ENCODE measurements around the gene CLCN1.
"Not testable (repeated sequence)": the region's sequence is repeated elsewhere in the genome, so short reads cannot be mapped to it uniquely, and the experiment has no call there.

Gene CLCN1

DNA sequence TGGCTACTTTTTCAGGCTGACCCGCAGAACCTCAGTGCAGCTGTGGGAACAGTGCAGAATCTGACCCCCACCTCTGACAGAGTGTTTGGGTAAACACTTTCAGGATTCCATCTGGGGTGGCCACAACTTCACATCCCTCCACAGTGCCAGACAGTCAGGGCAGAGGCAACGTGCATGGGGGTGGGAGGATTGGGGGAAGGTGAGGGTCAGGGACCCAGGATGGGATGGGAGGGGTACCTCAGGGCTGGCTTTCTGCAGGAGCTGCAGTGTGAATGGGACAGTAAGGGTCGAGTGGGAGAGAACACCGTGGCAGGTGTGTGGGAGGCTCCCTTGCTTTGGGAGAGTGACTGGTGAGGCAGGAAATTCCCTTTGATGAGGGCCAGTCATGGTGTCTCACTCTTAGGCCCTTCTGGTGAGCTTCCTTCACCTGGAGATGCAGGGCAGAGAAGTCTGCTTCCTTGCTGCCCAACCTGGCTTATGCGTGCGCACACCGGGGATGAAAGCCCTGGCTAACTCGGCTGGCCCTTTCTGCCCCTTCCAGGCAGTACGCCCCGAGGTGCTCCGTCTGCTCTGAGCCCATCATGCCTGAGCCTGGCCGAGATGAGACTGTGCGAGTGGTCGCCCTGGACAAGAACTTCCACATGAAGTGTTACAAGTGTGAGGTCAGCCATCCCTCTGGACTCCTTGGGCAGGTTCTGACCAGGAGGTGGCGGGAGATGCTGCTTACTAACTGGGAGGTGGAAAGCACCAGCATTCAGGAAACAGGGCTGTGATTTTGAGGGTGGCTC is 73.6 kb downstream of the CLCN1 start:
- TF ChIP-seq, protein P1, sequence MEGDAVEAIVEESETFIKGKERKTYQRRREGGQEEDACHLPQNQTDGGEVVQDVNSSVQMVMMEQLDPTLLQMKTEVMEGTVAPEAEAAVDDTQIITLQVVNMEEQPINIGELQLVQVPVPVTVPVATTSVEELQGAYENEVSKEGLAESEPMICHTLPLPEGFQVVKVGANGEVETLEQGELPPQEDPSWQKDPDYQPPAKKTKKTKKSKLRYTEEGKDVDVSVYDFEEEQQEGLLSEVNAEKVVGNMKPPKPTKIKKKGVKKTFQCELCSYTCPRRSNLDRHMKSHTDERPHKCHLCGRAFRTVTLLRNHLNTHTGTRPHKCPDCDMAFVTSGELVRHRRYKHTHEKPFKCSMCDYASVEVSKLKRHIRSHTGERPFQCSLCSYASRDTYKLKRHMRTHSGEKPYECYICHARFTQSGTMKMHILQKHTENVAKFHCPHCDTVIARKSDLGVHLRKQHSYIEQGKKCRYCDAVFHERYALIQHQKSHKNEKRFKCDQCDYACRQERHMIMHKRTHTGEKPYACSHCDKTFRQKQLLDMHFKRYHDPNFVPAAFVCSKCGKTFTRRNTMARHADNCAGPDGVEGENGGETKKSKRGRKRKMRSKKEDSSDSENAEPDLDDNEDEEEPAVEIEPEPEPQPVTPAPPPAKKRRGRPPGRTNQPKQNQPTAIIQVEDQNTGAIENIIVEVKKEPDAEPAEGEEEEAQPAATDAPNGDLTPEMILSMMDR (conservative IDR thresholded peaks at IDR 0.05; ENCODE audit: low read depth, low read length) = peak; percentile 25
- DNase-seq (ENCODE audit: low read depth) = no peak
- H3K4me3 ChIP-seq (ENCODE audit: low read depth, low read length) = no peak overlapping the region

- no peak for DNase-seq (ENCODE audit: low read depth)
- TF ChIP-seq, protein P1 (conservative IDR thresholded peaks at IDR 0.05; ENCODE audit: low read depth, low read length) = no peak
Measured at GRCh38 chr7:143390104-143390772, 74.3 kb downstream of the CLCN1 start.

GRCh38 chr7:143390773-143391317 is 74.9 kb downstream of the CLCN1 start:
- DNase-seq (ENCODE audit: low read depth) = no peak
- no peak overlapping the region for H3K4me3 ChIP-seq (ENCODE audit: low read depth, low read length)
- TF ChIP-seq, protein P1 (conservative IDR thresholded peaks at IDR 0.05; ENCODE audit: low read depth, low read length) = no peak

More at GRCh38 chr7:143390104-143390772, 74.3 kb downstream of the CLCN1 start:
- no peak overlapping the region for H3K4me3 ChIP-seq (ENCODE audit: low read depth, low read length)

- no peak overlapping the region for H3K4me3 ChIP-seq (ENCODE audit: low read depth, low read length)
Measured at GRCh38 chr7:143391462-143392404, 75.8 kb downstream of the CLCN1 start.

GRCh38 chr7:143392427-143392826 is 76.5 kb downstream of the CLCN1 start:
- not testable (repeated sequence) for DNase-seq (ENCODE audit: low read depth); H3K4me3 ChIP-seq (ENCODE audit: low read depth, low read length)

More at GRCh38 chr7:143391462-143392404, 75.8 kb downstream of the CLCN1 start:
- peak; percentile 75 for DNase-seq (ENCODE audit: low read depth)
- TF ChIP-seq, protein P1 (conservative IDR thresholded peaks at IDR 0.05; ENCODE audit: low read depth, low read length) = no peak

GRCh38 chr7:143392875-143393266 is 77.0 kb downstream of the CLCN1 start:
- TF ChIP-seq, protein P1 (conservative IDR thresholded peaks at IDR 0.05; ENCODE audit: low read depth, low read length) = no peak
- H3K4me3 ChIP-seq (ENCODE audit: low read depth, low read length) = no peak overlapping the region
- no peak for DNase-seq (ENCODE audit: low read depth)
